Ishikawa (cell line): ENCODE measurements around the gene TANGO6.

ENCODE experiments used
- CEBPB ChIP-seq: IDR thresholded peaks from 2 replicates; pipeline ENCODE4 v1.6.1; 2012
- CREB1 ChIP-seq: IDR thresholded peaks from 2 replicates; pipeline ENCODE4 v1.6.1; 2012; ENCODE audit warnings: low read depth
- EGR1 ChIP-seq: IDR thresholded peaks from 2 replicates; pipeline ENCODE4 v1.6.1; 2012
- EP300 ChIP-seq: IDR thresholded peaks from 2 replicates; pipeline ENCODE4 v1.6.1; 2012; ENCODE audit warnings: borderline replicate concordance
- FOXM1 ChIP-seq: IDR thresholded peaks from 2 replicates; pipeline ENCODE4 v1.6.1; 2012; ENCODE audit warnings: low read depth, borderline replicate concordance
- MAX ChIP-seq: IDR thresholded peaks from 2 replicates; pipeline ENCODE4 v1.6.1; 2012
- NFIC ChIP-seq: IDR thresholded peaks from 2 replicates; pipeline ENCODE4 v1.6.1; 2012
- RAD21 ChIP-seq: IDR thresholded peaks from 2 replicates; pipeline ENCODE4 v1.6.1; 2012; ENCODE audit warnings: low read depth
- REST ChIP-seq: IDR thresholded peaks from 2 replicates; pipeline ENCODE4 v1.6.1; 2012; ENCODE audit warnings: low read depth, mild to moderate bottlenecking
- TAF1 ChIP-seq: IDR thresholded peaks from 2 replicates; pipeline ENCODE4 v1.6.1; 2012; ENCODE audit warnings: low read depth, mild to moderate bottlenecking
- TCF12 ChIP-seq: IDR thresholded peaks from 2 replicates; pipeline ENCODE4 v1.6.1; 2012; ENCODE audit warnings: low read depth
- TEAD4 ChIP-seq: IDR thresholded peaks from 2 replicates; pipeline ENCODE4 v1.6.1; 2012
- USF1 ChIP-seq: IDR thresholded peaks from 2 replicates; pipeline ENCODE4 v1.6.1; 2012
- YY1 ChIP-seq: IDR thresholded peaks from 2 replicates; pipeline ENCODE4 v1.6.1; 2012; ENCODE audit warnings: low read depth
- ZBTB7A ChIP-seq: IDR thresholded peaks from 2 replicates; pipeline ENCODE4 v1.6.1; 2012; ENCODE audit warnings: low read depth

Gene TANGO6

GRCh38 chr16:69040144-69040909, 197.0 kb downstream of the TANGO6 start:
- TF ChIP-seq REST = no peak
- TF ChIP-seq YY1 = no peak
- no peak for TF ChIP-seq TEAD4
- no peak for TF ChIP-seq CEBPB
- TF ChIP-seq EP300 = no peak
- no peak for TF ChIP-seq RAD21
- no peak for TF ChIP-seq NFIC
- TF ChIP-seq TCF12 = no peak
- no peak for TF ChIP-seq FOXM1
- TF ChIP-seq USF1 = no peak
- TF ChIP-seq TAF1 = no peak
- no peak for TF ChIP-seq ZBTB7A
- TF ChIP-seq CREB1 = no peak
- TF ChIP-seq EGR1 = no peak
- TF ChIP-seq MAX = no peak

GRCh38 chr16:69048328-69049120, 205.2 kb downstream of the TANGO6 start:
- TF ChIP-seq CREB1 (no peak), TEAD4 (no peak), MAX (no peak), USF1 (no peak), FOXM1 (no peak), TCF12 (no peak), REST (no peak), YY1 (no peak), EP300 (no peak), RAD21 (no peak), ZBTB7A (no peak), CEBPB (no peak), EGR1 (no peak), TAF1 (no peak), NFIC (no peak)

GRCh38 chr16:69049146-69049545, 205.8 kb downstream of the TANGO6 start:
- TF ChIP-seq NFIC = no peak
- no peak for TF ChIP-seq ZBTB7A
- no peak for TF ChIP-seq YY1
- no peak for TF ChIP-seq CREB1
- TF ChIP-seq MAX = no peak
- no peak for TF ChIP-seq EGR1
- TF ChIP-seq TEAD4 = no peak
- no peak for TF ChIP-seq RAD21
- no peak for TF ChIP-seq REST
- TF ChIP-seq TCF12 = no peak
- TF ChIP-seq USF1 = no peak
- no peak for TF ChIP-seq TAF1
- no peak for TF ChIP-seq FOXM1
- no peak for TF ChIP-seq EP300
- TF ChIP-seq CEBPB = no peak
